GM23248 (cell line): ENCODE results near the gene MATN3. TPM values are rescaled to one million over a fixed set of nuclear protein-coding genes. Genes with fewer than 3 reads are reported as not detected.

Experiments used
- DNase-seq: peaks from one replicate; pipeline ENCODE4 v3.0.0-alpha.2; 2015
- H2AFZ ChIP-seq: fragments of 200-600 bp; sonication (generic); 2 replicates; pipeline ENCODE4 v1.6.1; 2016; ENCODE audit warnings: antibody characterized with exemption
- H3F3A ChIP-seq: fragments of 200-600 bp; sonication (generic); 2 replicates; pipeline ENCODE4 v1.6.1; 2016; ENCODE audit warnings: mild to moderate bottlenecking, antibody characterized with exemption, mixed run types; ENCODE audit not compliant: insufficient read depth
- H3K27ac ChIP-seq: fragments of 200-600 bp; sonication (generic); 2 replicates; pipeline ENCODE4 v1.5.1; 2016; ENCODE audit warnings: mild to moderate bottlenecking
- H3K27me3 ChIP-seq: fragments of 200-600 bp; sonication (generic); replicated peaks from 2 replicates; pipeline ENCODE4 v1.6.1; 2016; ENCODE audit warnings: mild to moderate bottlenecking; ENCODE audit not compliant: insufficient read depth
- H3K36me3 ChIP-seq: fragments of 200-600 bp; sonication (generic); 2 replicates; pipeline ENCODE4 v1.6.1; 2016; ENCODE audit warnings: low read depth, mild to moderate bottlenecking
- H3K4me1 ChIP-seq: fragments of 200-600 bp; sonication (generic); 2 replicates; pipeline ENCODE4 v1.6.1; 2016; ENCODE audit warnings: mild to moderate bottlenecking; ENCODE audit not compliant: insufficient read depth
- H3K4me2 ChIP-seq: fragments of 200-600 bp; sonication (generic); one replicate; pipeline ENCODE4 v1.6.1; 2016; ENCODE audit warnings: mild to moderate bottlenecking; ENCODE audit not compliant: unreplicated experiment
- H3K4me3 ChIP-seq: fragments of 200-600 bp; sonication (generic); 2 replicates; pipeline ENCODE4 v1.5.1; 2016; ENCODE audit warnings: mild to moderate bottlenecking
- H3K79me2 ChIP-seq: fragments of 200-600 bp; sonication (generic); 2 replicates; pipeline ENCODE4 v1.6.1; 2016; ENCODE audit warnings: mild to moderate bottlenecking; ENCODE audit not compliant: insufficient read depth
- H3K9ac ChIP-seq: fragments of 200-600 bp; sonication (generic); 2 replicates; pipeline ENCODE4 v1.6.1; 2016; ENCODE audit warnings: mild to moderate bottlenecking
- H3K9me2 ChIP-seq: fragments of 200-600 bp; sonication (generic); 2 replicates; pipeline ENCODE4 v1.6.1; 2016; ENCODE audit warnings: mixed run types, mild to moderate bottlenecking, moderate library complexity; ENCODE audit not compliant: insufficient read depth
- H3K9me3 ChIP-seq: fragments of 200-600 bp; sonication (generic); one replicate; pipeline ENCODE4 v1.6.1; 2017; ENCODE audit warnings: low read depth
- H4K20me1 ChIP-seq: fragments of 200-600 bp; sonication (generic); 2 replicates; pipeline ENCODE4 v1.6.0; 2016; ENCODE audit not compliant: insufficient read depth
- EZH2 ChIP-seq: fragments of 200-600 bp; sonication (generic); IDR thresholded peaks from 2 replicates; pipeline ENCODE4 v1.6.1; 2018; ENCODE audit warnings: antibody characterized with exemption, mild to moderate bottlenecking; ENCODE audit not compliant: insufficient read depth, poor library complexity, severe bottlenecking
- EZH2phosphoT487 ChIP-seq: fragments of 200-600 bp; sonication (generic); IDR thresholded peaks from 2 replicates; pipeline ENCODE4 v1.6.1; 2018; ENCODE audit warnings: antibody characterized with exemption, moderate library complexity, mild to moderate bottlenecking, low read depth; ENCODE audit not compliant: insufficient read depth
- WGBS, 2 experiments: methylation state at CpG; one replicate each; pipeline ENCODE4 v1.1.6; 2015 to 2017; ENCODE audit warnings: low lambda C conversion rate in 2 of 2, low coverage in 1 of 2; ENCODE audit errors: missing lambda C conversion rate in 2 of 2; 5-methylcytosine and 5-hydroxymethylcytosine counted together
- in situ Hi-C: fragments of 300-500 bp; cut with MboI; formaldehyde crosslinking; loops from 2 replicates; pipeline ENCODE4 v1.15.0; 2020
- polyA plus RNA-seq: library from polyadenylated mRNA; unstranded; fragments of >200 nt; fragmentation: Nextera tagmentation; extraction: Ambion mirVana; gene quantifications from 2 replicates; pipeline ENCODE4 v1.2.1, GENCODE V29; 2016
- total RNA-seq: library from RNA; depleted of rRNA; stranded (reverse); fragments of >200 nt; shearing (Covaris generic); gene quantifications from 2 replicates; pipeline ENCODE4 v1.2.3, GENCODE V29; 2014

MATN3 gene
- total and polyA plus RNA-seq, 2 experiments from 2014 or later: 0.54 to 2.0 TPM

GRCh38 chr2:19971691-19972090 lies 40.8 kb downstream of the MATN3 start:
- DNase-seq: no peak
- in situ Hi-C loops: no loop called here

GRCh38 chr2:19963386-19963785 lies 49.1 kb downstream of the MATN3 start:
- no peaks in the 10 kb centered on the region for H3K9me3 ChIP-seq
- no peak overlapping the region for H3K4me3 ChIP-seq
- in situ Hi-C loops: loop anchor here (10.0 kb wide), 1 partner anchor 131 kb away; no protein-coding TSS in a partner anchor
- no peak overlapping the region for H3K9ac ChIP-seq
- no peak overlapping the region for H2AFZ ChIP-seq
- no peaks in the 10 kb centered on the region for H3K36me3 ChIP-seq
- H3K4me2 ChIP-seq: no peak overlapping the region
- 100% methylated on average over 1 of the region's 1 CpG for WGBS, 2 experiments
- no peaks in the 10 kb centered on the region for H4K20me1 ChIP-seq
- no peaks in the 10 kb centered on the region for H3K9me2 ChIP-seq
- H3K4me1 ChIP-seq: no peaks in the 10 kb centered on the region
- no peak overlapping the region for H3K27ac ChIP-seq
- H3F3A ChIP-seq: no peaks in the 10 kb centered on the region
- no peaks in the 10 kb centered on the region for H3K27me3 ChIP-seq
- H3K79me2 ChIP-seq: no peaks in the 10 kb centered on the region
- TF ChIP-seq EZH2phosphoT487 (no peak), EZH2 (no peak)
- no peak for DNase-seq

More at GRCh38 chr2:19971691-19972090, 40.8 kb downstream of the MATN3 start:
- H3F3A ChIP-seq: no peaks in the 10 kb centered on the region
- no peaks in the 10 kb centered on the region for H3K9me3 ChIP-seq
- no peak overlapping the region for H3K27ac ChIP-seq
- no peak overlapping the region for H3K4me2 ChIP-seq
- no peaks in the 10 kb centered on the region for H3K79me2 ChIP-seq
- H3K9me2 ChIP-seq: no peaks in the 10 kb centered on the region
- no peak overlapping the region for H3K9ac ChIP-seq
- H4K20me1 ChIP-seq: no peaks in the 10 kb centered on the region
- WGBS, 2 experiments: 98 to 100% methylated on average over 3 of the region's 3 CpGs
- TF ChIP-seq EZH2phosphoT487: no peak
- no peaks in the 10 kb centered on the region for H3K27me3 ChIP-seq
- no peak overlapping the region for H3K4me3 ChIP-seq
- 0 out of 2 replicates have a peak, but pooled peaks cover 6% of the 10 kb centered on the region for H3K36me3 ChIP-seq
- no peak overlapping the region for H2AFZ ChIP-seq
- H3K4me1 ChIP-seq: no peaks in the 10 kb centered on the region

DNA sequence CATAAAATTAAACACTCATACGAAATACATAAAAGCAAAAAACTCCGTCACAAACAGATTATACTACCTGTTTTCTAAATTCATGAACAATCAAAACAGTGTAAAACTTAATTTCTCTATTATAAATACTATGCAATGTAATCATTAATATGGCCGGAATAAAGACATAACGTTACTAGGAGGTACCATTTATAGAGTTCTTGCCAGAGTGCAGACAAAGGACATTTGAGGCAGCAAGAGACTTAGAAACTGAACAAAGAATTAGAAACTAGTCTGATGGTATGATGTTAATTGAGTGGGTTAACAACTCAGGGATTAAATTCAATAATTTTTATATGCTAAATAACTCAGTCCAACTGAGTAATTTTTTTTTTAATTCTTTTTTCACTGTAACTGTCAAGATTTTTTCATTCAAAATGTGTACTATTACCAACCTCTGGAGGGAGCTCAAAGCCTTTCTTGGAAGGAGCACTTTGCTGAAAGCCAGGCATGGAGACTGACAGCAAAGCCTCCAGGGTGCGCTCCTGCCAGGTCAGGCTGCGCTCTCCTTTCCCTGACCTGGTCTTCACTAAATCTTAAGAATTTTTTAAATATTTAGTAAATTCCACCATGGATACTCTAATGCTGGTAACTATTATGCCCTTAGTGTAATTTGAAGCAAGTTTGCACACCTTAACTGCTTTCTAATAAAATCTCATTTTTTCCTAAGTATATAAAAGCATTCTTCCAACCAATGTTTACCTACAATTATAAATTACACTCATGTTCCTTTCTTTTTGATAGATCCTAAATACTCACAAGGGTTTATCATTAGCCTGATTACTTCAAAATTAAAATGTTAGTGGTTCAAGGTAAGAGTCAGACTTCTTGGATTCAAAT lies 56.7 kb downstream of the MATN3 start:
- DNase-seq: peak; percentile 90
- no peaks in the 10 kb centered on the region for H3K79me2 ChIP-seq
- no peak overlapping the region for H3K9ac ChIP-seq

DNA sequence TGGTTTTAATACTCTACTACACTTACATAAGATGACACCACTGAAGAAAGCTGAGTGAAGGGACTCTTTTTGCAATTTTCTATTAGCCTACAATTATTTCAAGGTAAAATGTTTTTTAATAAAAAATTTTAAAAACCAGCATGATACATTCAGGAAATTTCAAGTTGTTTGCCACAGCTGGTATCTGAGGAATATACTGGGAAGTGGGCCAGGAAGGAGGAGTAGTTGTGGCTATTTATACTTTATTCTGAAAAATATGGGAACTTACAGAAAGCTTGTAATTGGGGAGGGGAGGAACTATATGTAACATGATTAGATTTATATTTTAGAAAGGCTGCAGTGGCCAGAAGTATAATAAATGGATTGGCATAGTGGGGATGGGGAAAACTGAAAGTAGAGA lies 63.4 kb downstream of the MATN3 start:
- Histone ChIP-seq H3K9me3 (no peaks in the 10 kb centered on the region), H3K79me2 (no peaks in the 10 kb centered on the region), H3K36me3 (peaks cover 3% of the 10 kb centered on the region; the same call in 1 of the 2 replicates), H3K4me2 (no peak overlapping the region), H3K9ac (no peak overlapping the region), H4K20me1 (no peaks in the 10 kb centered on the region), H3K4me1 (0 out of 2 replicates have a peak, but pooled peaks cover 8% of the 10 kb centered on the region), H3F3A (no peaks in the 10 kb centered on the region), H2AFZ (no peak overlapping the region), H3K4me3 (no peak overlapping the region), H3K27ac (no peak overlapping the region), H3K9me2 (no peaks in the 10 kb centered on the region), H3K27me3 (no peaks in the 10 kb centered on the region)
- in situ Hi-C loops: no loop called here
- TF ChIP-seq EZH2phosphoT487 (no peak), EZH2 (no peak)
- peak; percentile 73 for DNase-seq

More for the DNA sequence above, 56.7 kb downstream of the MATN3 start:
- H3K4me1 ChIP-seq: no peaks in the 10 kb centered on the region
- no peaks in the 10 kb centered on the region; the same call in 1 of the 2 replicates for H3K36me3 ChIP-seq
- H3F3A ChIP-seq: no peaks in the 10 kb centered on the region
- H3K27ac ChIP-seq: no peak overlapping the region
- 46 to 48% methylated on average over 6 of the region's 6 CpGs for WGBS, 2 experiments
- H3K27me3 ChIP-seq: no peaks in the 10 kb centered on the region
- H3K4me2 ChIP-seq: no peak overlapping the region
- no peaks in the 10 kb centered on the region for H3K9me2 ChIP-seq
- no peaks in the 10 kb centered on the region for H4K20me1 ChIP-seq
- in situ Hi-C loops: no loop called here
- no peak overlapping the region for H3K4me3 ChIP-seq
- TF ChIP-seq EZH2: no peak
- no peak for TF ChIP-seq EZH2phosphoT487
- no peak overlapping the region for H2AFZ ChIP-seq
- no peaks in the 10 kb centered on the region for H3K9me3 ChIP-seq
